GM04504 (cell line): Measurements from ENCODE around the gene KRTAP4-11.
"Not testable (repeated sequence)": the region's sequence is repeated elsewhere in the genome, so short reads cannot be mapped to it uniquely, and the experiment has no call there.

ENCODE experiments used
- DNase-seq: peaks from one replicate; pipeline ENCODE4 v3.0.0-alpha.2; 2012; ENCODE audit warnings: low read depth

KRTAP4-11 gene

GRCh38 chr17:41123991-41124371 lies 5.8 kb upstream of the KRTAP4-11 start, which contains the start of gene KRTAP4-12:
KRTAP4-12 (minus strand) TSS chr17:41124182; CDS start chr17:41124122, 60 bp downstream.
- DNase-seq: not testable (repeated sequence)

GRCh38 chr17:41123292-41123990 lies 5.3 kb upstream of the KRTAP4-11 start:
- DNase-seq: not testable (repeated sequence)

- no peak for DNase-seq
Observed at GRCh38 chr17:41121742-41122141, 3.6 kb upstream of the KRTAP4-11 start.

- not testable (repeated sequence) for DNase-seq
Observed at GRCh38 chr17:41119696-41120690, 1.8 kb upstream of the KRTAP4-11 start.

- no peak for DNase-seq
Observed at GRCh38 chr17:41118721-41119120, 548 bp upstream of the KRTAP4-11 start.

- DNase-seq: no peak
Observed at GRCh38 chr17:41116297-41116696, 1.9 kb downstream of the KRTAP4-11 start.

GRCh38 chr17:41111151-41111885 lies 6.9 kb downstream of the KRTAP4-11 start:
- DNase-seq: no peak

GRCh38 chr17:41108728-41109386 lies 9.3 kb downstream of the KRTAP4-11 start:
- DNase-seq: not testable (repeated sequence)

GRCh38 chr17:41107941-41108450 lies 10.2 kb downstream of the KRTAP4-11 start:
- no peak for DNase-seq

GRCh38 chr17:41105347-41105746 lies 12.8 kb downstream of the KRTAP4-11 start, which contains the start of gene KRTAP4-9:
KRTAP4-9 (plus strand) TSS chr17:41105389; CDS start chr17:41105389, 0 bp downstream.
- DNase-seq: not testable (repeated sequence)

- not testable (repeated sequence) for DNase-seq
Observed at GRCh38 chr17:41104386-41105038, 13.7 kb downstream of the KRTAP4-11 start.

- DNase-seq: no peak
Observed at GRCh38 chr17:41103896-41104295, 14.3 kb downstream of the KRTAP4-11 start.

- no peak for DNase-seq
Observed at GRCh38 chr17:41101586-41102259, 16.4 kb downstream of the KRTAP4-11 start, which contains the start of gene KRTAP4-16. KRTAP4-16 (minus strand) TSS chr17:41102209; CDS start chr17:41102209, 0 bp downstream.

GRCh38 chr17:41099682-41100480 lies 18.3 kb downstream of the KRTAP4-11 start:
- peak; percentile 65 for DNase-seq

- peak; percentile 30 for DNase-seq
Observed at GRCh38 chr17:41098481-41098880, 19.7 kb downstream of the KRTAP4-11 start.

GRCh38 chr17:41098042-41098441 lies 20.1 kb downstream of the KRTAP4-11 start, which contains the start of gene KRTAP4-8:
KRTAP4-8 (minus strand) TSS chr17:41098142; CDS start chr17:41098084, 58 bp downstream.
- no peak for DNase-seq

GRCh38 chr17:41096055-41096454 lies 22.1 kb downstream of the KRTAP4-11 start:
- DNase-seq: no peak

GRCh38 chr17:41088760-41089352 lies 29.3 kb downstream of the KRTAP4-11 start:
- DNase-seq: not testable (repeated sequence)
